GM12878 (cell line): Measurements from ENCODE around the gene EI24. TPM values are rescaled to one million over a fixed set of nuclear protein-coding genes. Genes with fewer than 3 reads are reported as not detected.

Experiments
- HCFC1 ChIP-seq: fragments of 150-350 bp; IDR thresholded peaks from 2 replicates; pipeline ENCODE4 v1.6.1; 2014; ENCODE audit warnings: low read length
- KLF5 ChIP-seq: fragments of 450-650 bp; IDR thresholded peaks from 2 replicates; pipeline ENCODE4 v1.6.1; 2014; ENCODE audit warnings: mild to moderate bottlenecking; ENCODE audit not compliant: partially characterized antibody
- MXI1 ChIP-seq: fragments of 150-350 bp; IDR thresholded peaks from 2 replicates; pipeline ENCODE4 v1.6.1; 2011; ENCODE audit warnings: low read depth, mild to moderate bottlenecking, inconsistent platforms, low read length, improper control_type of control experiment
- MYB ChIP-seq: fragments of 150-350 bp; IDR thresholded peaks from 2 replicates; pipeline ENCODE4 v1.6.1; 2014; ENCODE audit warnings: mild to moderate bottlenecking, low read depth, low read length, borderline replicate concordance
- NFYB ChIP-seq: IDR thresholded peaks from 2 replicates; pipeline ENCODE4 v1.6.1; 2011; ENCODE audit warnings: low read depth, mild to moderate bottlenecking, low read length, improper control_type of control experiment, moderate library complexity; ENCODE audit not compliant: insufficient read depth
- NRF1 ChIP-seq: conservative IDR thresholded peaks from 2 replicates; pipeline ENCODE4 v1.6.1; 2011; ENCODE audit warnings: mild to moderate bottlenecking, low read depth, low read length, improper control_type of control experiment
- PAX5 ChIP-seq: IDR thresholded peaks from 2 replicates; pipeline ENCODE4 v1.6.1; 2011; ENCODE audit warnings: low read depth, low read length, borderline replicate concordance
- PBX3 ChIP-seq: IDR thresholded peaks from 2 replicates; pipeline ENCODE4 v1.6.1; 2011; ENCODE audit warnings: mild to moderate bottlenecking, low read depth, low read length, moderate library complexity; ENCODE audit not compliant: insufficient replicate concordance
- RB1 ChIP-seq: fragments of 450-650 bp; formaldehyde crosslinking; IDR thresholded peaks from 2 replicates; pipeline ENCODE4 v1.6.1; 2017; ENCODE audit warnings: mild to moderate bottlenecking, borderline replicate concordance
- RELA ChIP-seq: fragments of 450-650 bp; IDR thresholded peaks from 2 replicates; pipeline ENCODE4 v1.8.0; 2014; ENCODE audit warnings: borderline replicate concordance; ENCODE audit not compliant: partially characterized antibody
- SMC3 ChIP-seq: IDR thresholded peaks from 2 replicates; pipeline ENCODE4 v1.6.1; 2011; ENCODE audit warnings: low read length, improper control_type of control experiment, borderline replicate concordance
- ZSCAN29 ChIP-seq: fragments of 450-650 bp; IDR thresholded peaks from 2 replicates; pipeline ENCODE4 v1.6.1; 2017; ENCODE audit warnings: mild to moderate bottlenecking, moderate library complexity
- polyA plus RNA-seq, 11 experiments: library from polyadenylated mRNA; depleted of rRNA in 4 of 11; unstranded in 6 of 11; stranded (reverse) in 5 of 11; fragments of >200 nt; fragmentation: Nextera tagmentation in 4 of 11; fragmentation: Illumina TruSeq in 1 of 11; extraction: Ambion mirVana in 4 of 11; extraction: Trizol in 1 of 11; gene quantifications; 1 replicate in 1 of 11; 2 replicates in 10 of 11; pipeline versions ENCODE4 v1.2.1 to v1.2.3, GENCODE V29; 2011 to 2016; ENCODE audit warnings: inconsistent platforms in 2 of 11, missing spikeins in 2 of 11, low read depth in 1 of 11
- total RNA-seq, 4 experiments: library from RNA; depleted of rRNA in 3 of 4; stranded (reverse); fragments of >200 nt in 3 of 4; fragmentation: Illumina TruSeq in 1 of 4; extraction: Trizol in 1 of 4; gene quantifications; 2 replicates each; pipeline versions ENCODE4 v1.2.1 to v1.2.3, GENCODE V29; 2013 to 2021
- TF ChIP-seq, protein P1 (sequence below): IDR thresholded peaks from 2 replicates; pipeline ENCODE4 v1.6.1; 2012; ENCODE audit warnings: improper control_type of control experiment, low read depth, low read length; ENCODE audit not compliant: insufficient replicate concordance
- TF ChIP-seq, protein P2 (sequence below): fragments of 450-650 bp; formaldehyde crosslinking; IDR thresholded peaks from 2 replicates; pipeline ENCODE4 v1.5.0; 2022; ENCODE audit warnings: mild to moderate bottlenecking, missing genetic modification characterization
- TF ChIP-seq, protein P3 (sequence below): fragments of 450-650 bp; IDR thresholded peaks from 2 replicates; pipeline ENCODE4 v1.6.1; 2018; ENCODE audit warnings: borderline replicate concordance, mild to moderate bottlenecking; ENCODE audit not compliant: partially characterized antibody

The EI24 gene
- total and polyA plus RNA-seq, 10 of the 15 experiments (the other 5 are each of a cell fraction or from before 2014, with no cell fraction given), result 20.3 to 127 (median 70.4) TPM

- TF ChIP-seq, protein P1, sequence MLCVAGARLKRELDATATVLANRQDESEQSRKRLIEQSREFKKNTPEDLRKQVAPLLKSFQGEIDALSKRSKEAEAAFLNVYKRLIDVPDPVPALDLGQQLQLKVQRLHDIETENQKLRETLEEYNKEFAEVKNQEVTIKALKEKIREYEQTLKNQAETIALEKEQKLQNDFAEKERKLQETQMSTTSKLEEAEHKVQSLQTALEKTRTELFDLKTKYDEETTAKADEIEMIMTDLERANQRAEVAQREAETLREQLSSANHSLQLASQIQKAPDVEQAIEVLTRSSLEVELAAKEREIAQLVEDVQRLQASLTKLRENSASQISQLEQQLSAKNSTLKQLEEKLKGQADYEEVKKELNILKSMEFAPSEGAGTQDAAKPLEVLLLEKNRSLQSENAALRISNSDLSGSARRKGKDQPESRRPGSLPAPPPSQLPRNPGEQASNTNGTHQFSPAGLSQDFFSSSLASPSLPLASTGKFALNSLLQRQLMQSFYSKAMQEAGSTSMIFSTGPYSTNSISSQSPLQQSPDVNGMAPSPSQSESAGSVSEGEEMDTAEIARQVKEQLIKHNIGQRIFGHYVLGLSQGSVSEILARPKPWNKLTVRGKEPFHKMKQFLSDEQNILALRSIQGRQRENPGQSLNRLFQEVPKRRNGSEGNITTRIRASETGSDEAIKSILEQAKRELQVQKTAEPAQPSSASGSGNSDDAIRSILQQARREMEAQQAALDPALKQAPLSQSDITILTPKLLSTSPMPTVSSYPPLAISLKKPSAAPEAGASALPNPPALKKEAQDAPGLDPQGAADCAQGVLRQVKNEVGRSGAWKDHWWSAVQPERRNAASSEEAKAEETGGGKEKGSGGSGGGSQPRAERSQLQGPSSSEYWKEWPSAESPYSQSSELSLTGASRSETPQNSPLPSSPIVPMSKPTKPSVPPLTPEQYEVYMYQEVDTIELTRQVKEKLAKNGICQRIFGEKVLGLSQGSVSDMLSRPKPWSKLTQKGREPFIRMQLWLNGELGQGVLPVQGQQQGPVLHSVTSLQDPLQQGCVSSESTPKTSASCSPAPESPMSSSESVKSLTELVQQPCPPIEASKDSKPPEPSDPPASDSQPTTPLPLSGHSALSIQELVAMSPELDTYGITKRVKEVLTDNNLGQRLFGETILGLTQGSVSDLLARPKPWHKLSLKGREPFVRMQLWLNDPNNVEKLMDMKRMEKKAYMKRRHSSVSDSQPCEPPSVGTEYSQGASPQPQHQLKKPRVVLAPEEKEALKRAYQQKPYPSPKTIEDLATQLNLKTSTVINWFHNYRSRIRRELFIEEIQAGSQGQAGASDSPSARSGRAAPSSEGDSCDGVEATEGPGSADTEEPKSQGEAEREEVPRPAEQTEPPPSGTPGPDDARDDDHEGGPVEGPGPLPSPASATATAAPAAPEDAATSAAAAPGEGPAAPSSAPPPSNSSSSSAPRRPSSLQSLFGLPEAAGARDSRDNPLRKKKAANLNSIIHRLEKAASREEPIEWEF, result no peak
- peak; percentile 62 for TF ChIP-seq KLF5
- peak; percentile 100 for TF ChIP-seq RB1
- TF ChIP-seq RELA, result peak; percentile 93
- no peak for TF ChIP-seq ZSCAN29
- no peak; the same call in 1 of the 2 replicates for TF ChIP-seq MYB
- 0 out of 2 replicates have a peak, but pooled peaks have one; percentile 0 for TF ChIP-seq SMC3
- TF ChIP-seq, protein P2, sequence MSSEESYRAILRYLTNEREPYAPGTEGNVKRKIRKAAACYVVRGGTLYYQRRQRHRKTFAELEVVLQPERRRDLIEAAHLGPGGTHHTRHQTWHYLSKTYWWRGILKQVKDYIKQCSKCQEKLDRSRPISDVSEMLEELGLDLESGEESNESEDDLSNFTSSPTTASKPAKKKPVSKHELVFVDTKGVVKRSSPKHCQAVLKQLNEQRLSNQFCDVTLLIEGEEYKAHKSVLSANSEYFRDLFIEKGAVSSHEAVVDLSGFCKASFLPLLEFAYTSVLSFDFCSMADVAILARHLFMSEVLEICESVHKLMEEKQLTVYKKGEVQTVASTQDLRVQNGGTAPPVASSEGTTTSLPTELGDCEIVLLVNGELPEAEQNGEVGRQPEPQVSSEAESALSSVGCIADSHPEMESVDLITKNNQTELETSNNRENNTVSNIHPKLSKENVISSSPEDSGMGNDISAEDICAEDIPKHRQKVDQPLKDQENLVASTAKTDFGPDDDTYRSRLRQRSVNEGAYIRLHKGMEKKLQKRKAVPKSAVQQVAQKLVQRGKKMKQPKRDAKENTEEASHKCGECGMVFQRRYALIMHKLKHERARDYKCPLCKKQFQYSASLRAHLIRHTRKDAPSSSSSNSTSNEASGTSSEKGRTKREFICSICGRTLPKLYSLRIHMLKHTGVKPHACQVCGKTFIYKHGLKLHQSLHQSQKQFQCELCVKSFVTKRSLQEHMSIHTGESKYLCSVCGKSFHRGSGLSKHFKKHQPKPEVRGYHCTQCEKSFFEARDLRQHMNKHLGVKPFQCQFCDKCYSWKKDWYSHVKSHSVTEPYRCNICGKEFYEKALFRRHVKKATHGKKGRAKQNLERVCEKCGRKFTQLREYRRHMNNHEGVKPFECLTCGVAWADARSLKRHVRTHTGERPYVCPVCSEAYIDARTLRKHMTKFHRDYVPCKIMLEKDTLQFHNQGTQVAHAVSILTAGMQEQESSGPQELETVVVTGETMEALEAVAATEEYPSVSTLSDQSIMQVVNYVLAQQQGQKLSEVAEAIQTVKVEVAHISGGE (CRISPR knock-in tag), result no peak
- peak; percentile 50 for TF ChIP-seq HCFC1
- no peak for TF ChIP-seq PBX3
- peak; percentile 91 for TF ChIP-seq MXI1
- TF ChIP-seq, protein P3, sequence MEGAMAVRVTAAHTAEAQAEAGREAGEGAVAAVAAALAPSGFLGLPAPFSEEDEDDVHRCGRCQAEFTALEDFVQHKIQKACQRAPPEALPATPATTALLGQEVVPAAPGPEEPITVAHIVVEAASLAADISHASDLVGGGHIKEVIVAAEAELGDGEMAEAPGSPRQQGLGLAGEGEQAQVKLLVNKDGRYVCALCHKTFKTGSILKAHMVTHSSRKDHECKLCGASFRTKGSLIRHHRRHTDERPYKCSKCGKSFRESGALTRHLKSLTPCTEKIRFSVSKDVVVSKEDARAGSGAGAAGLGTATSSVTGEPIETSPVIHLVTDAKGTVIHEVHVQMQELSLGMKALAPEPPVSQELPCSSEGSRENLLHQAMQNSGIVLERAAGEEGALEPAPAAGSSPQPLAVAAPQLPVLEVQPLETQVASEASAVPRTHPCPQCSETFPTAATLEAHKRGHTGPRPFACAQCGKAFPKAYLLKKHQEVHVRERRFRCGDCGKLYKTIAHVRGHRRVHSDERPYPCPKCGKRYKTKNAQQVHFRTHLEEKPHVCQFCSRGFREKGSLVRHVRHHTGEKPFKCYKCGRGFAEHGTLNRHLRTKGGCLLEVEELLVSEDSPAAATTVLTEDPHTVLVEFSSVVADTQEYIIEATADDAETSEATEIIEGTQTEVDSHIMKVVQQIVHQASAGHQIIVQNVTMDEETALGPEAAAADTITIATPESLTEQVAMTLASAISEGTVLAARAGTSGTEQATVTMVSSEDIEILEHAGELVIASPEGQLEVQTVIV, result peak; percentile 100
- peak; percentile 68; the same call in 1 of the 2 replicates for TF ChIP-seq PAX5
- TF ChIP-seq NFYB, result no peak
- 0 out of 2 replicates have a peak, but pooled peaks have one; percentile 1 for TF ChIP-seq NRF1
These were observed 56.5 kb downstream of the EI24 start (continued) for GRCh38 chr11:125625630-125626287.
